HG03575 (cell line): ENCODE measurements around the gene LHFPL5.

ENCODE experiments used
- ATAC-seq: cut with Tn5 transposase; IDR thresholded peaks from one replicate; pipeline ENCODE4 v1.9.1; 2021; ENCODE audit not compliant: unreplicated experiment, insufficient number of reproducible peaks, low FRiP score; ENCODE audit errors: extremely low read depth

LHFPL5 gene

GRCh38 chr6:35804996-35805736 lies at the start of gene LHFPL5:
LHFPL5 (plus strand) TSS chr6:35805352; CDS start chr6:35805671, 319 bp downstream.
- no peak for ATAC-seq

- no peak for ATAC-seq
Observed at GRCh38 chr6:35757456-35758123, 47.6 kb upstream of the LHFPL5 start.

GRCh38 chr6:35759426-35759825 lies 45.7 kb upstream of the LHFPL5 start:
- ATAC-seq, result no peak

GRCh38 chr6:35765739-35766138 lies 39.4 kb upstream of the LHFPL5 start:
- ATAC-seq, result no peak

- ATAC-seq, result no peak
Observed at GRCh38 chr6:35769211-35769610, 35.9 kb upstream of the LHFPL5 start.

GRCh38 chr6:35771343-35771627 lies 33.9 kb upstream of the LHFPL5 start:
- no peak for ATAC-seq

- no peak for ATAC-seq
Observed at GRCh38 chr6:35774116-35774794, 30.9 kb upstream of the LHFPL5 start.

GRCh38 chr6:35775031-35775430 lies 30.1 kb upstream of the LHFPL5 start:
- ATAC-seq, result no peak

GRCh38 chr6:35776364-35777215 lies 28.6 kb upstream of the LHFPL5 start, which contains the start of gene CLPSL2:
CLPSL2 (plus strand) TSS chr6:35776598; CDS start chr6:35776619, 21 bp downstream.
- ATAC-seq, result no peak

GRCh38 chr6:35777356-35778102 lies 27.6 kb upstream of the LHFPL5 start:
- ATAC-seq, result no peak

- no peak for ATAC-seq
Observed at GRCh38 chr6:35778437-35778836, 26.7 kb upstream of the LHFPL5 start.

- no peak for ATAC-seq
Observed at GRCh38 chr6:35780719-35781118, 24.4 kb upstream of the LHFPL5 start, which contains the start of gene CLPSL1. CLPSL1 (plus strand) TSS chr6:35781019; CDS start chr6:35781111, 92 bp downstream.

- ATAC-seq, result no peak
Observed at GRCh38 chr6:35781290-35781689, 23.9 kb upstream of the LHFPL5 start.

- ATAC-seq, result no peak
Observed at GRCh38 chr6:35782424-35782823, 22.7 kb upstream of the LHFPL5 start.

- no peak for ATAC-seq
Observed at GRCh38 chr6:35784200-35784599, 21.0 kb upstream of the LHFPL5 start.

GRCh38 chr6:35786272-35786671 lies 18.9 kb upstream of the LHFPL5 start:
- no peak for ATAC-seq

GRCh38 chr6:35786810-35787209 lies 18.3 kb upstream of the LHFPL5 start:
- no peak for ATAC-seq
